Measurements from ENCODE around the gene NT5DC3.

- TF ChIP-seq BHLHE40 (IDR thresholded peaks at IDR 0.05; ENCODE audit: borderline replicate concordance) (no peak), FOXK2 (IDR thresholded peaks at IDR 0.05) (no peak), FOXM1 (IDR thresholded peaks at IDR 0.05; ENCODE audit: borderline replicate concordance) (no peak), HDGF (IDR thresholded peaks at IDR 0.05; ENCODE audit: borderline replicate concordance) (no peak), FOXA1 (IDR thresholded peaks at IDR 0.05) (no peak), SP1 (IDR thresholded peaks at IDR 0.05) (no peak), SUZ12 (IDR thresholded peaks at IDR 0.05) (no peak), ELF4 (IDR thresholded peaks at IDR 0.05) (no peak), NFRKB (IDR thresholded peaks at IDR 0.05) (no peak), CTBP1 (IDR thresholded peaks at IDR 0.05; ENCODE audit: borderline replicate concordance) (no peak), ZNF384 (IDR thresholded peaks at IDR 0.05) (no peak), PKNOX1 (IDR thresholded peaks at IDR 0.05) (no peak), LEF1 (IDR thresholded peaks at IDR 0.05; ENCODE audit: borderline replicate concordance) (no peak)
These were observed 21.7 kb downstream of the NT5DC3 start for GRCh38 chr12:103819312-103819711.

All from HEK293T (cell line).